Measurements from ENCODE around the gene RFX7.
"Not testable (repeated sequence)": the region's sequence is repeated elsewhere in the genome, so short reads cannot be mapped to it uniquely, and the experiment has no call there.

The RFX7 gene

DNA sequence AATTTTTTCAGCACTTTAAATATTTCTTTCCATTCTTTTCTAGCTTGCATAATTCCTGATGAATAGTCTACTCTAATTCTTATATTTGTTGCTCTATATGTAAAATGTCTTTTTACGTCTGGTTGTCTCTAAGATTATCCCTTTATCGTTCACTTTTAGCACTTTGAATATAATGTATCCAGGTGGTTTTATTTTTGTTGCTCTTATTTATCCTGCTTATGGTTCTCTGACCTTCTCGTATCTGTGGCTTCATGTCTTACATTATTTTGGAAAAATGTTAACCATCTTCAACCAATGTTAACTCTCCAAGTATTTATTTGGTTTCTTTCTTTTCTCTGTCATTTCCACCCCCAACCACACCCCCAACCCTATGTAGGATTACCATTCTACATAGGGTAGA, 30.0 kb upstream of the RFX7 start:
- TF ChIP-seq, protein P1, sequence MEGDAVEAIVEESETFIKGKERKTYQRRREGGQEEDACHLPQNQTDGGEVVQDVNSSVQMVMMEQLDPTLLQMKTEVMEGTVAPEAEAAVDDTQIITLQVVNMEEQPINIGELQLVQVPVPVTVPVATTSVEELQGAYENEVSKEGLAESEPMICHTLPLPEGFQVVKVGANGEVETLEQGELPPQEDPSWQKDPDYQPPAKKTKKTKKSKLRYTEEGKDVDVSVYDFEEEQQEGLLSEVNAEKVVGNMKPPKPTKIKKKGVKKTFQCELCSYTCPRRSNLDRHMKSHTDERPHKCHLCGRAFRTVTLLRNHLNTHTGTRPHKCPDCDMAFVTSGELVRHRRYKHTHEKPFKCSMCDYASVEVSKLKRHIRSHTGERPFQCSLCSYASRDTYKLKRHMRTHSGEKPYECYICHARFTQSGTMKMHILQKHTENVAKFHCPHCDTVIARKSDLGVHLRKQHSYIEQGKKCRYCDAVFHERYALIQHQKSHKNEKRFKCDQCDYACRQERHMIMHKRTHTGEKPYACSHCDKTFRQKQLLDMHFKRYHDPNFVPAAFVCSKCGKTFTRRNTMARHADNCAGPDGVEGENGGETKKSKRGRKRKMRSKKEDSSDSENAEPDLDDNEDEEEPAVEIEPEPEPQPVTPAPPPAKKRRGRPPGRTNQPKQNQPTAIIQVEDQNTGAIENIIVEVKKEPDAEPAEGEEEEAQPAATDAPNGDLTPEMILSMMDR (IDR thresholded peaks at IDR 0.05; ENCODE audit: low read depth, low read length, missing control alignments): no peak
- Histone ChIP-seq H3K4me3 (ENCODE audit: low read depth, low read length) (no peak overlapping the region), H3K27ac (no peak overlapping the region), H3K27me3 (replicated peaks) (no peaks in the 10 kb centered on the region), H3K36me3 (replicated peaks) (no peaks in the 10 kb centered on the region)
- no peak for DNase-seq
- in situ Hi-C loops (cut with HindIII; ENCODE audit: low pct_ligation_motif_present, low sequenced_read_pairs): no loop called here

DNA sequence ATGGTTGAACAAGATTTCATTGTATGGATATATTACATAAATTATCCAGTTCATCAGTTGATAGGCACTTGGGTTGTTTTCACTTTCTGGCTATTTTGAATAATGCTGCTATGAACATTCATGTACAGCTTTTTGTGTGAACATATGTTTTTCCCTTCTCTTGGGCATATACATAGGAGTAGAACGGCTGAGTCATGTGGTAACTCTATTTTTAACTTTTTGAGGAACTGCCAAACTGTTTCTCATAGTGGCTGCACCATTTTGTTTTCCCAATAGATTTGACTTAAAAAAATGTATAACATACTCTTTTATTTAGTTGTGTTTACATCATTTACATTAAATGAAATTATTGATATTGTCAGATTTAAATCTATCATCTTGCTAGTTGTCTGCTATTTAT, 28.8 kb upstream of the RFX7 start:
- no peak for DNase-seq
- H3K27me3 ChIP-seq (replicated peaks): no peaks in the 10 kb centered on the region
- TF ChIP-seq, protein P1 (IDR thresholded peaks at IDR 0.05; ENCODE audit: low read depth, low read length, missing control alignments): no peak

DNA sequence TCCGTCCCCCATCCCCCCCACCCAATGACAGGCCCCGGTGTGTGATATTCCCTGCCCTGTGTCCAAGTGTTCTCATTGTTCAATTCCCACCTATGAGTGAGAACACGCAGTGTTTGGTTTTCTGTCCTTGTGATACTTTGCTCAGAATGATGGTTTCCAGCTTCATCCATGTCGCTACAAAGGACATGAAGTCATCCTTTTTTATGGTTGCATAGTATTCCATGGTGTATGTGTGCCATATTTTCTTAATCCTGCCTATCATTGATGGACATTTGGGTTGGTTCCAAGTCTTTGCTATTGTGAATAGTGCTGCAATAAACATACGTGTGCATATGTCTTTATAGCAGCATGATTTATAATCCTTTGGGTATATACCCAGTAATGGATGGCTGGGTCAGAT, 22.8 kb upstream of the RFX7 start:
- H3K36me3 ChIP-seq (replicated peaks); H3K27me3 ChIP-seq (replicated peaks); in situ Hi-C loops (cut with HindIII; ENCODE audit: low pct_ligation_motif_present, low sequenced_read_pairs); H3K4me3 ChIP-seq (ENCODE audit: low read depth, low read length); H3K27ac ChIP-seq; DNase-seq: not testable (repeated sequence)

More for the DNA sequence above, 28.8 kb upstream of the RFX7 start:
- H3K27ac ChIP-seq: no peak overlapping the region
- in situ Hi-C loops (cut with HindIII; ENCODE audit: low pct_ligation_motif_present, low sequenced_read_pairs): no loop called here
- no peak overlapping the region for H3K4me3 ChIP-seq (ENCODE audit: low read depth, low read length)
- H3K36me3 ChIP-seq (replicated peaks): no peaks in the 10 kb centered on the region

DNA sequence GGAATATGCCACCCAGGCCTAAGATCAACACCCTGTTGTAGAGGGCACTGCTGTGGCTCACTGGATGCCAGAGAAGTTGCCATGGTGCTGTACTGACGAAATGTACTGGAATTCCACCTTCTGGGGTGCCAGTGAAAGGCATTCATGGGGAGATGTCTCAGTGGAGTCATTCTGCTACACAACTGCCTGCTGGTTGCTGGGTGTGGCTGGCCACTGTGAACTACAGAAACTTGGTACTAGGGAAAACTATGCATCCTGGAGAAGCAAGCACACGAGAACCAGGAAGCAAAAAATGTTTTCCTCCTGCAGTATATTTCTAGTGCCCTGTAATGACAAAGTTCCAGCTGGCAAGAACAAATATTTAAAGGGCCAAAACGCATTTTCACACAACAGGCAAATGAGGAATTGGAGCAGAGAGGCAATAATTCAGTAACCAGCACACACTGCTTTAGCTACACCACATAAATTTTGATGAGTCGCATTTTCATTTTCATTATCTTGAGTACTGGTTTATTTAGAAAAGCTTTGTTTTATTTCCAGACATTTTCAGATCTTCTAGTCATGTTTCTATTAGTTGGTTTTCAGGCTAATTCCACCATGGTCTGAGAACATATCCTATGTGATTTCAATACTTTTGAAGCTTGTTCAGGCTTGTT, 18.3 kb upstream of the RFX7 start:
- Histone ChIP-seq H3K36me3 (replicated peaks) (no peaks in the 10 kb centered on the region), H3K27ac (no peak overlapping the region), H3K4me3 (ENCODE audit: low read depth, low read length) (no peak overlapping the region), H3K27me3 (replicated peaks) (no peaks in the 10 kb centered on the region)
- in situ Hi-C loops (cut with HindIII; ENCODE audit: low pct_ligation_motif_present, low sequenced_read_pairs): no loop called here
- TF ChIP-seq, protein P1 (IDR thresholded peaks at IDR 0.05; ENCODE audit: low read depth, low read length, missing control alignments): no peak
- DNase-seq: no peak

DNA sequence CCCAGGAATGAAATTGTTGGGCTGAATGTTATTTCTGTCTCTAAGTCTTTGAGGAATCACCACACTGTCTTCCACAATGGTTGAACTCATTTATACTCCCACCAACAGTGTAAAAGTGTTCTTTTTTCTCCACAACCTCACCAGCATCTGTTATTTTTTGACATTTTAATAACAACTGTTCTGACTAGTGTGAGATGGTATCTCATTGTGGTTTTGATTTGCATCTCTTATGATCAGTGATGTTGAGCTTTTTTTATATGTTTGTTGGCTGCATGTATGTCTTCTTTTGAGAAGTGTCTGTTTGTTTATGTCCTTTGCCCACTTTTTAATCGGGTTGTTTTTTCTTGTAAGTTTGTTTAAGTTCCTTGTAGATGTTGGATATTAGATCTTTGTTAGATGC, 13.6 kb upstream of the RFX7 start:
- H3K27ac ChIP-seq; in situ Hi-C loops (cut with HindIII; ENCODE audit: low pct_ligation_motif_present, low sequenced_read_pairs); H3K27me3 ChIP-seq (replicated peaks); DNase-seq; H3K36me3 ChIP-seq (replicated peaks); H3K4me3 ChIP-seq (ENCODE audit: low read depth, low read length): not testable (repeated sequence)

DNA sequence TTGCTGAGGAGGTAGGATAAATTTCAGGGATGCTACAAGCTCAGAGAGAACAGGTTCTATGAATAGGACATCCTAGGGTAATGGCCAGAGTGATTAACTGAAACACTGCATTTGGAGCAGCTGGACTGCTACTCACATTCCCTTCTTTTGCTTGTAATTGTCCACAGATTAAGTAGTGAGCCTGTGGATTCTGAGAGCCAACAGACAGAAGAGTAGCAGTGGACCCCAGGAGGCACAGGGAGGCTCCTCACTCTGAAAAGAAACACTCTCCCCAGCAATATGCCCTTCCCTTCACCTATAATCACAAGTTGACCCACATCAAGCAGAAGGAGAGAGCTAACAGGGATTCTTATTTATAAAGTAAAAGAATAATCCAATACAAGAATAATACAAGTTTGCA, 10.6 kb upstream of the RFX7 start:
- Histone ChIP-seq H3K27ac (no peak overlapping the region), H3K4me3 (ENCODE audit: low read depth, low read length) (no peak overlapping the region), H3K27me3 (replicated peaks) (no peaks in the 10 kb centered on the region), H3K36me3 (replicated peaks) (no peaks in the 10 kb centered on the region)
- in situ Hi-C loops (cut with HindIII; ENCODE audit: low pct_ligation_motif_present, low sequenced_read_pairs): no loop called here
- TF ChIP-seq, protein P1 (IDR thresholded peaks at IDR 0.05; ENCODE audit: low read depth, low read length, missing control alignments): no peak
- no peak for DNase-seq

DNA sequence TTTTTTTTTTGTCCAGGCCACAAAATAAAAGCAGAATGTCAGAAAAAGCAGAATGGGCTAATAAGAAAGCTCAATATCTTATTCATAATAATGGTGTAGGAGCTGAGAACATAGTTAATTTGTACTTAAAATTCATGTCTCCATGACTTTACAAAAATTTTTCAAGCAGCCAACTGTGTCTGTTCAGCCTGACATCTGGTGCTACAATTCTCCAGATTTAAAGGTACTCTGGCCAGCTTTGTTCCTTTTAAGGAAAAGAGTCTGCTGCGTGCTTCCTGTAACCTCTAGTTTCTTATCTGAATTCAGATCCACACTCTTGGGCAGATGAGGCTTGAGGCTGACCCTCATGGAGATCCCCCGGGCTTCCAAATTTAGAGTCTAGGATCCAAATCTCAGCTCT, 8.7 kb upstream of the RFX7 start:
- DNase-seq: no peak
- in situ Hi-C loops (cut with HindIII; ENCODE audit: low pct_ligation_motif_present, low sequenced_read_pairs): no loop called here
- TF ChIP-seq, protein P1 (IDR thresholded peaks at IDR 0.05; ENCODE audit: low read depth, low read length, missing control alignments): no peak

More for the DNA sequence above, 8.7 kb upstream of the RFX7 start:
- H3K27me3 ChIP-seq (replicated peaks): no peaks in the 10 kb centered on the region
- no peak overlapping the region for H3K27ac ChIP-seq
- H3K36me3 ChIP-seq (replicated peaks): no peaks in the 10 kb centered on the region
- no peak overlapping the region for H3K4me3 ChIP-seq (ENCODE audit: low read depth, low read length)

All from brain microvascular endothelial cell (primary cell).